GM19397 (cell line): ENCODE results near the gene DNAJC9.

Experiments
- ATAC-seq: cut with Tn5 transposase; IDR thresholded peaks from one replicate; pipeline ENCODE4 v1.9.1; 2021; ENCODE audit warnings: mild to moderate bottlenecking, moderate library complexity; ENCODE audit not compliant: unreplicated experiment

DNAJC9 gene

DNA sequence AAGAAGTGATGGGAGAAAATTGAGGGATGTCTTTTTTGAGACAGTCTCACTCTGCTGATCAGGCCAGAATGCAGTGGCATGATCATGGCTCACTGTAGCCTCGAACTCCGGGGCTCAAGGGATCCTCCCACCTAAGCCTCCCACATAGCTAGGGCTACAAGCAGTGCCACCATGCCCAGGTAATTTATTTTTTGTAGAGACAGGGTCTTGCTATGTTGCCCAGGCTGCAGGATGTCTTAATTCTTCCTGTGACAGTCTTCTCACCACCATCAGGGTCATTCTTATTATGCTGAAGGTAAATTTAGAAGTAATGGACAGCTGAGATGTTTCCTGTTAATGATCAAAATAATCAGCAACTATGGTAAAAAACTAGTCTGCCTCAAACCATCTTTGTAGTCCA, 7.1 kb downstream of the DNAJC9 start:
- ATAC-seq: no peak

GRCh38 chr10:73238990-73239566, 8.0 kb downstream of the DNAJC9 start:
- ATAC-seq: no peak

- no peak for ATAC-seq
These were observed 12.4 kb downstream of the DNAJC9 start for GRCh38 chr10:73234695-73235094.

- ATAC-seq: no peak
These were observed 13.2 kb downstream of the DNAJC9 start for GRCh38 chr10:73233883-73234282.

GRCh38 chr10:73232887-73233286, 14.2 kb downstream of the DNAJC9 start:
- no peak for ATAC-seq

GRCh38 chr10:73229567-73229966, 17.5 kb downstream of the DNAJC9 start:
- no peak for ATAC-seq

DNA sequence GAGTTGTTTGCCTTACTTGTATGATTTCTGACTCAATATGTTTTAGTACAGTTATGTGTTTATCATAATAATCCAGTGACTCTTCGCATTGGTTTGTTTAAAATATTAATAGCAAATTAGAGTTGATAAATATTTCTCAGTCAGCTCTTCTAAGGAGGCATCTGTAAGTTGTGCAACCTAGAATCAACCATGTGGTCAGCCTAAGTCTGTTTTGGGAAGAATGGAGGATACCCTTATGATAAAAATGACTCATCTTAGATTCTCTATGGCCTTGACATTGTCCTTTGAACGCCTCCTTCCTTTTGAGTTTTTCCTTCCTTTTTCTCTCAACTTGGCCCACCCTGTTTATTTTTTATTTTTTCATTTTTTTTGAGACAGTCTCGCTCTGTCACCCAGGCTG, 18.8 kb downstream of the DNAJC9 start:
- ATAC-seq: no peak

GRCh38 chr10:73226663-73227062, 20.4 kb downstream of the DNAJC9 start:
- no peak for ATAC-seq

DNA sequence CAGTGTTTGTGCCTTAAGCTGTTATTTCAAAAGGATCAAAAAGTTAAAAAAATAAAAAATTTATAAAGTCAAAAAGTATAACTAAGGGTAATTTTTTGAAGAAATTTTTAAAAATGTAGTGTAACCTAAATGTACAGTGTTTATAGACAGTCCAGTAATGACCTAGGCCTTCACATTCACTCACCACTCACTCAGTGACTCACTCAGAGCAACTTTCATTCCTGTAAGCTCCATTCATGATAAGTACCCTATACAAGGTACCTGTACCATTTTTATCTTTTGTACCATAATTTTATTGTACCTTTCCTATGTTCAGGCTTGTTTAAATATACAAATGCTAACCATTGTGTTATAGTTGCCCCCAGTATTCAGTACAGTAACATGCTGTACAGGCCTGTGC, 21.5 kb downstream of the DNAJC9 start:
- no peak for ATAC-seq

GRCh38 chr10:73220989-73221388, 26.1 kb downstream of the DNAJC9 start:
- no peak for ATAC-seq

DNA sequence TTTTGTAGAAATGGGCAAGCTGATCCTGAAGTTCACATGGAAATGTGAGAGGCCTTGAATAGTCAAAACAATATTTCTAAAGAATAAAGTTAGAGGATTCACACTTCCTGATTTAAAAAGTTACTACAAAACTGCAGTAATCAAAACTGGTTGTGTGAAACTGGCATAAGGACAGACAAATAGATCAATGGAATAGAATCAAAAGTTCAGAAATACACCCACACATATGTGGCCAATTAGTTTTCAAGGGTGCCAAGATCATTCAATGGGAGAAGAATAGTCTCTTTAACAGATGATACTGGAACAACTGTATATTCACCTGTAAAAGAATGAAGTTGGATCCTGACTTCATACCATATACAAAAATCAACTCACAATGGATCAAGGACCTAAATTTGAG, 27.7 kb downstream of the DNAJC9 start:
- ATAC-seq: no peak

DNA sequence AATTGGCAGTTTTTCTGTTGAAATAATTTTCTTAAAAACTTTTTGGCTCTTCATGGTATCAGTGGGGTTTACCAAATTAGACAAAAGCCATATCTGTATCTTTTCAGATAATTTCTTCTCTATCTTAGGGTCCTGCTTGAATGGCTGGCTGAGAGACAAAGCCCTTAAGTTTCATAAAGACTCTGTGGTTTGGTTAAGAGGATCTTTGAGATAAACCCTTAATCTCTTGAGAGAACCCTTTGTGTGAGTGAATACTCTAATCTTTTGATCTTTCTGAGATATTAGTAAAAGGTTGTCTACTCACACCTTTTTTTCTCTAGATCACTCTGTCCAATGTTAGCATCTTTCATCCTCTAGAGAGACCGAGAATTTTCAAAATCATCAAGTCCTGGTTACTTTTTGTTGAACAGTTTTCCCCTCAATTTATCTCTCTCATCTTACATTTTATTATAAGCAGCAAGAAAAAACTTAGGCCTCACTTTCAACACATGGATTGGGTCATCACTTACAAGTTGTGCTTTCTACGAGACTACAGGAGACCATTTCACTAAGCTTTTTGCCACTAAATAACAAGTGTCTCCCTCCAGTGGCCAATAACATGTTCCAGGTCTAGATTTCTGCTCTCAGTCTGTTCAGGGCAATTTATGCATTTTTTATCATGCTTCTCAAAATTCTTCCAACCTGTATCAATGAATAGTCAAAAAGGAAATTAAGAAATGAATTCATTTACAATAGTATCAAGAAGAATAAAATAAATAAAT, 28.4 kb downstream of the DNAJC9 start:
- ATAC-seq: no peak

DNA sequence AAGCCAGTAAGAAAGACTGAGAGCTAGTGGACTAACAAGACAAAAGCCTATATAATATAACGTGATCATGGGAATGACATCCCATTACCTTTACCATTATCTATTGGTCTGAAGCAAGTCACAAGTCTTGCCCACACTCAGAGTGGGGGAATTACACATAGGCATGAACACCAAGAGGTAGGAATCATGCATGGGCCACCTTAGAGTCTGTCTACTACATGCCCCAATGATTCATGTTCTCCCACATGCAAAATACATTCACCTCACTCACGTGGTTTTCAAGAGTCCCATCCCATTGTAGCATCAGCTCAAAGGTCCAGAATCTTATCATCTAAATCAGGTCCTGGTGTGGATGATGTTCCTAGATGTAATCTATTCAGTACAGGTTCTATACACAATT, 29.4 kb downstream of the DNAJC9 start:
- ATAC-seq: no peak

- ATAC-seq: no peak
These were observed 31.3 kb downstream of the DNAJC9 start for GRCh38 chr10:73215749-73216148.

GRCh38 chr10:73211106-73211811, 35.8 kb downstream of the DNAJC9 start:
- ATAC-seq: no peak

DNA sequence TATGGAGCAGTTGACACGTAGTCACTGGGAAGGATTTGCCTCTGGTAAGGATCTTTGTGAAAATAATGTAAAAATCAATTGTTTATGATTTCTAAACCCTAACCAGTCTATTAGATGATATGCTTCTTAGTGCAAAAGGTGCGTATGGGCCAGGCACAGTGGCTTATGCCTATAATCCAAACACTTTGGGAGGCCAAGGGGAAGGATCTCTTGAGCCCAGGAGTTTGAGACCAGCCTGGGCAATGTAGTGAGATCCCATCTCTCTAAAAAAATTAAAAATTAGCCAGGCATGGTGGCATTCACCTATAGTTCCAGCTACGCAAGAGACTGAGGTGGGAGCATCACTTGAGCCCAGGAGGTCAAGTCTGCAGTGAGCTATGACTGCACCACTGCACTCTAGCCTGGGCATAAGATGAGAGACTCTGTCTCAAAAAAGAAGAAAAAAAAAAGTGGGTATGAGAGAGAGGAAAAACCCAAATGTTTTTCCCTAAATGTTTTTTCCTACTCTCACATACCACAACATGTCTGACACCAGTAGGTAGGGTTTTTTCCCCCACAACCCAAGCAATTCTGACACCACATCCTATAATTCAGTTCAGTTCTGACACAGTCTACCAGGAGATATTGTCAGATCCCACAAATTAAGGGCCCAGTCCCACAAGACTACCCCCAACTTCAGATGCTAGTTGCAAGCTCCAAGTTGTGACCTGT, 36.5 kb downstream of the DNAJC9 start:
- no peak for ATAC-seq

DNA sequence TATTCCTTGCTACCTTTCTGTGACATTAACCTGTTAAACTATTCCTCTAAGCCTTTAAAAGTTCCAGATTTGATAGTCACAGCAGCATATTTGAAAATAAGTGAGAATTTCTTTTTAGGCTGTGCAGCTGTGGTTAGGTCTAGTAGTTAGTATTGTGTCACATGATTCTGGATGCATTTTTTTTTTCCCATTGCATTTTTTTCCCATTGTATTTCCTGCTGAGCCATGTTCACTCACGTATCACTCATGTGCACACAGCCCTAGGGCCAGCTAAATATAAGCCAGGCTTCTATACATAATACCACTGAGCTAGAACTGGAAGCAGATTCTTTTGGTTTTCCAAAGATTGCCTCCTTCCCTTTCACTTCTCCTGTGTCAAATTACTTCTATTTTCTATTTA, 37.4 kb downstream of the DNAJC9 start:
- ATAC-seq: no peak

- ATAC-seq: no peak
These were observed 39.2 kb downstream of the DNAJC9 start for GRCh38 chr10:73207883-73208282.

DNA sequence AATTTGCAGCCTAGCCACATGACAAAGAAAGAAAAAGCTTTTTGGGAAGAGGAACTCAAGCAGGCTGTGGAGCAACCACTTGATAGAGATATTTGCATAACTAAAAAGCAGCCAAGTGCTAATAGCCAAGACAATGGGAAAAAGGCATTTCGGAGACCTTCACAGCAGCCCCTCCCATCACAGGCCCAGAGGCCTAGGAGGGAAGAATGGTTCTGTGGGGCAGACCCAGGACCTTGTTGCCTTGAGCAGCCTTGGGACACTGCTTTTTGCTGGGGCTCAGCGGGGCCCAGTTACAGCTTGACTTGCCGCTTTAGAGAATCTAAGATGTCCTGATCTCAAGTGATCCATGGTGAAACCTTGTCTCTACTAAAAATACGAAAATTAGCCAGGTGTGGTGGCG, 40.7 kb downstream of the DNAJC9 start:
- no peak for ATAC-seq

- ATAC-seq: no peak
These were observed 41.2 kb downstream of the DNAJC9 start for GRCh38 chr10:73205890-73206289.

DNA sequence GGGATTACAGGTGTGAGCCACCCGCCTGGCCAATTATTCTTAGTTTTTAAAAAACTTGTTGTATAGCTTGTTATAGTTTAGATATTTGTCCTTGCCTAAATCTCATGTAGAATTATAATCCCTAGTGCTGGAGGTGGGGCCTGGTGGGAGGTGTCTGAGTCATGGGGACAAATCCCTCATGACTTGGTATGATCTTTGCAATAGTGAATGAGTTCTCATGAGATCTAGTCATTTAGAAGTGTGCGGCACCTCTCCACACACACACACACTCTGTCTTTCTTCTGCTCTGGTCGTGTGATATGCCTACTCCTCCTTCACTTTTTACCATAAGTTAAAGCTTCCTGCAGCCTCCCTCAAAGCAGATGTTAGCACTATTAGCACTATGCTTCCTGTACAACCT, 42.0 kb downstream of the DNAJC9 start:
- ATAC-seq: no peak
